ENCODE measurements around the gene WDR90.
"Not testable (repeated sequence)": the region's sequence is repeated elsewhere in the genome, so short reads cannot be mapped to it uniquely, and the experiment has no call there.

WDR90 gene

GRCh38 chr16:686459-687260 is 37.5 kb downstream of the WDR90 start:
- Histone ChIP-seq H4K20me1 (peaks cover 17 to 42% (median 23%) of the 10 kb centered on the region in 11 experiments; a peak in 21 of 22 replicates), H3K36me3 (peaks cover 27 to 55% (median 39%) of the 10 kb centered on the region in 11 experiments), H3K27me3 (peaks cover 6 to 10% (median 9%) of the 10 kb centered on the region in 11 experiments; a peak in 21 of 22 replicates), H3K4me3 (no peak overlapping the region), H3K4me2 (peak overlapping the region in 2 of 11 experiments; percentile 19 to 95; a peak in 1 of 22 replicates), H3K4me1 (peaks cover 48 to 75% (median 59%) of the 10 kb centered on the region in 10 experiments), H3K9me3 (replicated peaks in 1 of 11) (no peaks in the 10 kb centered on the region), H3K27ac (no peak overlapping the region), H3K9ac (peak overlapping the region in 1 of 11 experiments; percentile 19; a peak in 1 of 22 replicates)
- TF ChIP-seq Cebpa-rat (IDR thresholded peaks at IDR 0.05), result no peak

- H3K36me3 ChIP-seq, result peaks cover 19 to 46% (median 31%) of the 10 kb centered on the region in 11 experiments
- no peak for TF ChIP-seq Cebpa-rat (IDR thresholded peaks at IDR 0.05)
- H3K4me3 ChIP-seq, result no peak overlapping the region
Measured at GRCh38 chr16:687499-687898, 38.3 kb downstream of the WDR90 start.

GRCh38 chr16:689175-689897 is 40.2 kb downstream of the WDR90 start:
- H3K9me3 ChIP-seq (replicated peaks in 1 of 11), result no peaks in the 10 kb centered on the region
- peak overlapping the region; percentile 75 to 95 (median 89) for H3K27ac ChIP-seq
- H3K4me3 ChIP-seq, result peak overlapping the region; percentile 80 to 97 (median 86)
- H3K4me2 ChIP-seq, result peak overlapping the region; percentile 89 to 99 (median 98)
- H3K4me1 ChIP-seq, result peaks cover 35 to 61% (median 44%) of the 10 kb centered on the region in 10 experiments
- no peak for TF ChIP-seq Cebpa-rat (IDR thresholded peaks at IDR 0.05)
- H3K36me3 ChIP-seq, result peaks cover 9 to 34% (median 19%) of the 10 kb centered on the region in 11 experiments; a peak in 20 of 22 replicates
- peak overlapping the region; percentile 89 to 97 (median 94) for H3K9ac ChIP-seq
- peaks cover 0 to 32% (median 9%) of the 10 kb centered on the region in 11 experiments; a peak in 11 of 22 replicates for H4K20me1 ChIP-seq
- peaks cover 33 to 37% (median 36%) of the 10 kb centered on the region in 11 experiments for H3K27me3 ChIP-seq

More at GRCh38 chr16:687499-687898, 38.3 kb downstream of the WDR90 start:
- Histone ChIP-seq H3K4me2 (no peak overlapping the region), H3K4me1 (peaks cover 39 to 67% (median 51%) of the 10 kb centered on the region in 10 experiments), H3K27me3 (peaks cover 15 to 18% (median 17%) of the 10 kb centered on the region in 11 experiments), H4K20me1 (peaks cover 8 to 34% (median 14%) of the 10 kb centered on the region in 11 experiments; a peak in 21 of 22 replicates), H3K27ac (no peak overlapping the region), H3K9me3 (replicated peaks in 1 of 11) (no peaks in the 10 kb centered on the region), H3K9ac (0 out of 22 replicates have a peak overlapping the region, but pooled peaks of 2 of the 11 experiments have one; percentile 96)

- not testable (repeated sequence) for H3K4me3 ChIP-seq; H3K9me3 ChIP-seq (replicated peaks in 1 of 11); H3K9ac ChIP-seq; H3K27ac ChIP-seq
- H3K4me1 ChIP-seq, result peaks cover 40 to 60% (median 50%) of the 10 kb centered on the region in 10 experiments
- H3K4me2 ChIP-seq, result peak overlapping the region in 4 of 11 experiments; percentile 98 to 99 (median 98); a peak in 6 of 22 replicates
- H3K36me3 ChIP-seq, result peaks cover 9 to 20% (median 15%) of the 10 kb centered on the region in 11 experiments; a peak in 19 of 22 replicates
- H3K27me3 ChIP-seq, result peaks cover 51 to 56% (median 55%) of the 10 kb centered on the region in 11 experiments
- peaks cover 0 to 42% (median 20%) of the 10 kb centered on the region in 11 experiments; a peak in 12 of 22 replicates for H4K20me1 ChIP-seq
Measured at GRCh38 chr16:691242-691641, 42.1 kb downstream of the WDR90 start.

- Histone ChIP-seq H3K9me3 (replicated peaks in 1 of 11) (no peaks in the 10 kb centered on the region), H3K4me3 (no peak overlapping the region), H3K4me2 (no peak overlapping the region), H4K20me1 (peaks cover 0 to 36% (median 20%) of the 10 kb centered on the region in 11 experiments; a peak in 12 of 22 replicates), H3K27me3 (peaks cover 62 to 68% (median 67%) of the 10 kb centered on the region in 11 experiments), H3K27ac (no peak overlapping the region), H3K4me1 (peaks cover 37 to 56% (median 50%) of the 10 kb centered on the region in 10 experiments), H3K9ac (no peak overlapping the region), H3K36me3 (peaks cover 0 to 7% (median 3%) of the 10 kb centered on the region in 11 experiments; a peak in 12 of 22 replicates)
- no peak for TF ChIP-seq Cebpa-rat (IDR thresholded peaks at IDR 0.05)
Measured at GRCh38 chr16:692356-693108, 43.4 kb downstream of the WDR90 start.

- Histone ChIP-seq H3K27ac (no peak overlapping the region), H3K4me1 (peaks cover 37 to 50% (median 47%) of the 10 kb centered on the region in 10 experiments), H3K27me3 (peaks cover 70 to 77% (median 75%) of the 10 kb centered on the region in 11 experiments), H4K20me1 (peaks cover 0 to 31% (median 17%) of the 10 kb centered on the region in 11 experiments; a peak in 13 of 22 replicates), H3K9ac (no peak overlapping the region), H3K4me2 (peak overlapping the region in 9 of 11 experiments; percentile 81 to 99 (median 95); a peak in 13 of 22 replicates), H3K36me3 (no peaks in the 10 kb centered on the region), H3K4me3 (peak overlapping the region in 6 of 10 experiments; percentile 31 to 67 (median 54); a peak in 5 of 20 replicates), H3K9me3 (replicated peaks in 1 of 11) (no peaks in the 10 kb centered on the region)
- TF ChIP-seq Cebpa-rat (IDR thresholded peaks at IDR 0.05), result no peak
Measured at GRCh38 chr16:693364-693763, 44.2 kb downstream of the WDR90 start.

- Histone ChIP-seq H3K9ac (no peak overlapping the region), H3K4me2 (peak overlapping the region; percentile 79 to 99 (median 90); a peak in 20 of 22 replicates), H3K27me3 (peaks cover 74 to 81% (median 80%) of the 10 kb centered on the region in 11 experiments), H3K27ac (no peak overlapping the region), H3K4me3 (peak overlapping the region; percentile 14 to 67 (median 50); a peak in 13 of 20 replicates), H3K9me3 (replicated peaks in 1 of 11) (no peaks in the 10 kb centered on the region), H3K4me1 (peaks cover 33 to 46% (median 43%) of the 10 kb centered on the region in 10 experiments), H4K20me1 (peaks cover 0 to 35% (median 17%) of the 10 kb centered on the region in 11 experiments; a peak in 12 of 22 replicates), H3K36me3 (no peaks in the 10 kb centered on the region)
- no peak for TF ChIP-seq Cebpa-rat (IDR thresholded peaks at IDR 0.05)
Measured at GRCh38 chr16:693766-694165, 44.6 kb downstream of the WDR90 start.
